Measurements from ENCODE around the gene AP4E1. TPM values are rescaled to one million over a fixed set of nuclear protein-coding genes. Genes with fewer than 3 reads are reported as not detected.
A peak's percentile ranks its signal among the peaks of the same experiment; 100 is the strongest.

Gene AP4E1
- polyA plus RNA-seq, 1 experiment: 1.8 TPM

GRCh38 chr15:50993598-50993997, 85.1 kb downstream of the AP4E1 start:
- ChIA-PET CTCF (interaction anchor here (1.1 kb wide), 1 partner anchor 15 kb away, joined by 3 read pairs; no protein-coding TSS in a partner anchor), POLR2A (no interaction called here)

GRCh38 chr15:50996641-50997040, 88.2 kb downstream of the AP4E1 start:
- DNase-seq (ENCODE audit: low read depth): peak; percentile 7
- H3K36me3 ChIP-seq (ENCODE audit: control insufficient read depth, insufficient read depth, low read length): peaks cover 1% of the 10 kb centered on the region; the same call in 1 of the 2 replicates
- ChIA-PET CTCF (no interaction called here), POLR2A (no interaction called here)
- H3K4me3 ChIP-seq (ENCODE audit: low read depth, low read length): no peak overlapping the region
- no peak for TF ChIP-seq CTCF (IDR thresholded peaks at IDR 0.05; ENCODE audit: insufficient read depth, low read depth, low read length)
- H3K27me3 ChIP-seq (ENCODE audit: control insufficient read depth, insufficient read depth, low read length): no peaks in the 10 kb centered on the region

More at GRCh38 chr15:50993598-50993997, 85.1 kb downstream of the AP4E1 start:
- 0 out of 2 replicates have a peak, but pooled peaks cover 1% of the 10 kb centered on the region for H3K36me3 ChIP-seq (ENCODE audit: control insufficient read depth, insufficient read depth, low read length)
- no peak overlapping the region for H3K4me3 ChIP-seq (ENCODE audit: low read depth, low read length)
- H3K27me3 ChIP-seq (ENCODE audit: control insufficient read depth, insufficient read depth, low read length): no peaks in the 10 kb centered on the region
- no peak for DNase-seq (ENCODE audit: low read depth)
- no peak for TF ChIP-seq CTCF (IDR thresholded peaks at IDR 0.05; ENCODE audit: insufficient read depth, low read depth, low read length)

- no peak for DNase-seq (ENCODE audit: low read depth)
- H3K27me3 ChIP-seq (ENCODE audit: control insufficient read depth, insufficient read depth, low read length): no peaks in the 10 kb centered on the region
- peaks cover 1% of the 10 kb centered on the region; the same call in 1 of the 2 replicates for H3K36me3 ChIP-seq (ENCODE audit: control insufficient read depth, insufficient read depth, low read length)
- CTCF ChIA-PET: no interaction called here
- POLR2A ChIA-PET: no interaction called here
- no peak overlapping the region for H3K4me3 ChIP-seq (ENCODE audit: low read depth, low read length)
- TF ChIP-seq CTCF (IDR thresholded peaks at IDR 0.05; ENCODE audit: insufficient read depth, low read depth, low read length): no peak
These were observed 89.0 kb downstream of the AP4E1 start for GRCh38 chr15:50997371-50998051.

- Histone ChIP-seq H3K27me3 (ENCODE audit: control insufficient read depth, insufficient read depth, low read length) (no peaks in the 10 kb centered on the region), H3K36me3 (ENCODE audit: control insufficient read depth, insufficient read depth, low read length) (peaks cover 1% of the 10 kb centered on the region; the same call in 1 of the 2 replicates), H3K4me3 (ENCODE audit: low read depth, low read length) (no peak overlapping the region)
- no peak for TF ChIP-seq CTCF (IDR thresholded peaks at IDR 0.05; ENCODE audit: insufficient read depth, low read depth, low read length)
- CTCF ChIA-PET: interaction anchor here (0.5 kb wide), 1 partner anchor 230 kb away, joined by 3 read pairs; no protein-coding TSS in a partner anchor
- DNase-seq (ENCODE audit: low read depth): no peak
- POLR2A ChIA-PET: no interaction called here
These were observed 95.6 kb downstream of the AP4E1 start for GRCh38 chr15:51004103-51004551.

- DNase-seq (ENCODE audit: low read depth): no peak
- ChIA-PET CTCF (no interaction called here), POLR2A (no interaction called here)
- Histone ChIP-seq H3K27me3 (ENCODE audit: control insufficient read depth, insufficient read depth, low read length) (no peaks in the 10 kb centered on the region), H3K4me3 (ENCODE audit: low read depth, low read length) (no peak overlapping the region), H3K36me3 (ENCODE audit: control insufficient read depth, insufficient read depth, low read length) (no peaks in the 10 kb centered on the region)
- TF ChIP-seq CTCF (IDR thresholded peaks at IDR 0.05; ENCODE audit: insufficient read depth, low read depth, low read length): no peak
These were observed 98.0 kb downstream of the AP4E1 start for GRCh38 chr15:51006336-51006985.

Data from BJ (cell line).